Esophagus squamous epithelium (tissue), 5 donors: ENCODE results near the gene CALY. TPM values are rescaled to one million over a fixed set of nuclear protein-coding genes. Genes with fewer than 3 reads are reported as not detected.

Source experiments
- DNase-seq: peaks from one replicate; lab custom pipeline; 2025; lab: John Stamatoyannopoulos, UW
- H3K27ac ChIP-seq, 4 donors: fragments of 200-600 bp; sonication (generic); one replicate each; pipeline ENCODE4 v1.5.1; 2016 to 2019; ENCODE audit warnings: mild to moderate bottlenecking in 1 of 4
- H3K27me3 ChIP-seq, 4 donors: fragments of 200-600 bp; sonication (generic); 1 replicate in 3 of 4; 2 replicates in 1 of 4; pipeline versions ENCODE4 v1.5.1 to v1.6.0; 2017 to 2021; ENCODE audit warnings: antibody characterized with exemption in 1 of 4
- H3K36me3 ChIP-seq, 3 donors: fragments of 200-600 bp; sonication (generic); one replicate each; pipeline ENCODE4 v1.5.1; 2016 to 2019
- H3K4me1 ChIP-seq, 3 donors: fragments of 200-600 bp; sonication (generic); one replicate each; pipeline ENCODE4 v1.5.1; 2017 to 2019
- H3K4me3 ChIP-seq, 4 donors: fragments of 200-600 bp; sonication (generic); 1 replicate in 3 of 4; 2 replicates in 1 of 4; pipeline ENCODE4 v1.5.1; 2016 to 2019; ENCODE audit warnings: mild to moderate bottlenecking in 2 of 4, moderate library complexity in 1 of 4
- H3K9me3 ChIP-seq, 3 donors: fragments of 200-600 bp; sonication (generic); one replicate each; pipeline ENCODE4 v1.5.1; 2016 to 2019
- CTCF ChIP-seq, 6 experiments: fragments of 450-650 bp in 4 of 6; fragments of 200-600 bp in 2 of 6; sonication (generic) in 2 of 6; IDR thresholded peaks; one replicate each; pipeline ENCODE4 v1.5.1; 2016 to 2019; ENCODE audit warnings: antibody characterized with exemption in 6 of 6, mild to moderate bottlenecking in 4 of 6, moderate library complexity in 4 of 6
- POLR2A ChIP-seq, 4 donors: fragments of 450-650 bp; IDR thresholded peaks; one replicate each; pipeline ENCODE4 v1.6.1; 2017; ENCODE audit warnings: antibody characterized with exemption in 4 of 4, mild to moderate bottlenecking in 4 of 4, moderate library complexity in 3 of 4
- WGBS, 2 donors: methylation state at CpG; one replicate each; pipeline ENCODE4 v1.1.5; 2018; 5-methylcytosine and 5-hydroxymethylcytosine counted together
- intact Hi-C: fragments of 100-400 bp; cut with DNase I; formaldehyde crosslinking; loops from one replicate; pipeline ENCODE4 v1.15.0; 2022
- total RNA-seq, 4 donors: library from RNA; depleted of rRNA; stranded (reverse); fragments of >200 nt; gene quantifications; one replicate each; pipeline ENCODE4 v1.1.0, GENCODE V29; 2016
- donor health status: DM: yes; HTN: yes; CAD: no.

CALY gene
- total RNA-seq, 4 donors from 2014 or later = not detected

GRCh38 chr10:133286366-133286765 is 50.3 kb downstream of the CALY start:
- intact Hi-C loops = no loop called here
- WGBS, 2 donors = 82 to 85% methylated on average over 14 to 18 of the region's 18 CpGs
- peaks cover 52 to 98% (median 84%) of the 10 kb centered on the region in 3 donors for H3K36me3 ChIP-seq
- no peak for DNase-seq
- H3K9me3 ChIP-seq = no peaks in the 10 kb centered on the region
- TF ChIP-seq POLR2A (IDR thresholded peaks at IDR 0.05) (no peak), CTCF (IDR thresholded peaks at IDR 0.05) (no peak)
- H3K27ac ChIP-seq = no peak overlapping the region
- no peaks in the 10 kb centered on the region for H3K27me3 ChIP-seq
- H3K4me1 ChIP-seq = no peaks in the 10 kb centered on the region
- no peak overlapping the region for H3K4me3 ChIP-seq

GRCh38 chr10:133285217-133285616 is 51.5 kb downstream of the CALY start:
- Histone ChIP-seq H3K4me1 (no peaks in the 10 kb centered on the region), H3K27me3 (no peaks in the 10 kb centered on the region), H3K27ac (no peak overlapping the region), H3K4me3 (no peak overlapping the region), H3K36me3 (peaks cover 52 to 100% (median 84%) of the 10 kb centered on the region in 3 donors), H3K9me3 (no peaks in the 10 kb centered on the region)
- intact Hi-C loops = no loop called here
- no peak for DNase-seq
- TF ChIP-seq CTCF (IDR thresholded peaks at IDR 0.05) = no peak
- no peak for TF ChIP-seq POLR2A (IDR thresholded peaks at IDR 0.05)
- WGBS, 2 donors = 92 to 99% methylated on average over 18 to 31 of the region's 36 CpGs

GRCh38 chr10:133283931-133284330 is 52.8 kb downstream of the CALY start:
- Histone ChIP-seq H3K4me1 (peaks cover 0 to 8% (median 4%) of the 10 kb centered on the region in 3 donors), H3K36me3 (peaks cover 41 to 100% (median 78%) of the 10 kb centered on the region in 3 donors), H3K27ac (no peak overlapping the region), H3K4me3 (no peak overlapping the region), H3K9me3 (no peaks in the 10 kb centered on the region), H3K27me3 (no peaks in the 10 kb centered on the region)
- intact Hi-C loops = no loop called here
- no peak for TF ChIP-seq POLR2A (IDR thresholded peaks at IDR 0.05)
- TF ChIP-seq CTCF (IDR thresholded peaks at IDR 0.05) = no peak
- DNase-seq = no peak
- 91 to 94% methylated on average over 3 to 17 of the region's 24 CpGs for WGBS, 2 donors

DNA sequence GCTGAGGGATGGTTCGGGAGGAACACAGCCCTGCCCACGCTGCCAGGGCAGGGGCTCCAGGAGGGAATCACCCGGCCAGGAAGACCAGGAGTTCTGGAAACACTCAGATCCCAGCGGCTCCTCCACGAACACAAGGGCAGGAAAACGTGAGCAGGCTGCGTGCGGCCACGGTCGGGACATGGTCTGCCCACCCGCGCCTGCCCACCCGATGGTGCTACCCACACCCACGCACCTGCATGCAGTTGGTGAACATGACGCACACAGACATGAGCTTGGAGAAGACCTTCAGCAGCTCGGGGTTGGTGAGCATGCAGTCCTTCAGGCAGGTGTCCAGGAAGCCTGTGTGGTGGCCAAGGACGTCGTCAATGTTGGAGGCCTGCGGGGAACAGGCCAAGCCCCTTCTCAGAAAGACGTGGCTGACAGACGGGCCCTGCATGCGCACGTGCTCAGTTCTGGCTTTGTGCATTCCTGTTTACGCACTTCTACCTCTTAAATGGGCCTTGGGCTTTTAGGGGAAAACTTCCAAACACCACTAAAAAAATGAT is 53.8 kb downstream of the CALY start:
- Histone ChIP-seq H3K9me3 (no peaks in the 10 kb centered on the region), H3K27me3 (no peaks in the 10 kb centered on the region), H3K27ac (no peak overlapping the region), H3K4me1 (peaks cover 0 to 18% (median 6%) of the 10 kb centered on the region in 3 donors), H3K4me3 (no peak overlapping the region), H3K36me3 (peaks cover 36 to 96% (median 68%) of the 10 kb centered on the region in 3 donors)
- no peak for DNase-seq
- TF ChIP-seq CTCF (IDR thresholded peaks at IDR 0.05) = no peak
- intact Hi-C loops = no loop called here
- 79 to 94% methylated on average over 9 to 10 of the region's 24 CpGs for WGBS, 2 donors

- H3K4me3 ChIP-seq = no peak overlapping the region
- TF ChIP-seq CTCF (IDR thresholded peaks at IDR 0.05) (no peak), POLR2A (IDR thresholded peaks at IDR 0.05) (no peak)
- peaks cover 5 to 29% (median 9%) of the 10 kb centered on the region in 3 donors for H3K4me1 ChIP-seq
- peaks cover 0 to 9% (median 0%) of the 10 kb centered on the region in 4 donors for H3K27me3 ChIP-seq
- no peak for DNase-seq
- no peak overlapping the region for H3K27ac ChIP-seq
- H3K36me3 ChIP-seq = peaks cover 36 to 85% (median 62%) of the 10 kb centered on the region in 3 donors
- H3K9me3 ChIP-seq = no peaks in the 10 kb centered on the region
- intact Hi-C loops = no loop called here
- 80 to 94% methylated on average over 1 to 9 of the region's 38 CpGs for WGBS, 2 donors
These were observed 54.9 kb downstream of the CALY start for GRCh38 chr10:133281628-133282372.
